ENCODE results near the gene SH3BGRL3.

The SH3BGRL3 gene

GRCh38 chr1:26278303-26278702 is 1.6 kb upstream of the SH3BGRL3 start:
- DNase-seq, result no peak

DNA sequence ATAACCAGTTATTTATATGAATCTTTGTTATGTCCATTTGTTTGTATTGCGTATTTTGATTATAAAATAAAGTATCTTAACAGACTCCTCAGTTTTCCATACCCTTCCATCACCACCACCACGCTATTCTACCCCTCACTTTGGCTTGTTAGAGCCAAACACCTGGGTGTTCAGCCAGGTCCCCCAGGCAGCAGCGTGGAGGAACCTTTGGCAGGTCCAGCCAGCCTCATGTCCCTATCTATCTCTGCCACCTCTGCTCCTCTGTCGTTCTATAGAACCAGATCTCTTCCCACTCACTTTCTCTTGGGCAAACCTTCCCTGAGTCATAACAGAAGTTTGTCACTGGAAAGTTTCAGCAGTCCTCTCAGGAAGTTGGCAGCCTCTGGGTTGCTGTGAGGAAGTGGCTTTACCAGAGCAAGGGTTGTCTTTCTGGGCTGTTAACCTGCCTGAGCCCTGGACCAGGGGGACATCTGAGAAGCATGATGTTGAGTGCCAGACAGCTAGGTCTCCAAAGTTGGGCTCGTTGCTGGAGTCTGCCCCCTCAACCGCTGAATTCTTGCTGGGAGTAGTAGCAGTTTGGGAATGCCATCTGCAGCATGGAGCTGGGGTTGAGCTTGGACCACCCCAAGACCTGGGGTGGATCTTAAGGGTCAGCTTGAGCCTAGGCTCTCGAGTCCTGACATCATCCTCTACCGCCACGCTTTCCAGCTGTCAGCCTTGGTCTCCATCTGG is 996 bp upstream of the SH3BGRL3 start:
- no peak for DNase-seq

GRCh38 chr1:26280333-26281042 is 602 bp downstream of the SH3BGRL3 start:
- no peak for DNase-seq

DNA sequence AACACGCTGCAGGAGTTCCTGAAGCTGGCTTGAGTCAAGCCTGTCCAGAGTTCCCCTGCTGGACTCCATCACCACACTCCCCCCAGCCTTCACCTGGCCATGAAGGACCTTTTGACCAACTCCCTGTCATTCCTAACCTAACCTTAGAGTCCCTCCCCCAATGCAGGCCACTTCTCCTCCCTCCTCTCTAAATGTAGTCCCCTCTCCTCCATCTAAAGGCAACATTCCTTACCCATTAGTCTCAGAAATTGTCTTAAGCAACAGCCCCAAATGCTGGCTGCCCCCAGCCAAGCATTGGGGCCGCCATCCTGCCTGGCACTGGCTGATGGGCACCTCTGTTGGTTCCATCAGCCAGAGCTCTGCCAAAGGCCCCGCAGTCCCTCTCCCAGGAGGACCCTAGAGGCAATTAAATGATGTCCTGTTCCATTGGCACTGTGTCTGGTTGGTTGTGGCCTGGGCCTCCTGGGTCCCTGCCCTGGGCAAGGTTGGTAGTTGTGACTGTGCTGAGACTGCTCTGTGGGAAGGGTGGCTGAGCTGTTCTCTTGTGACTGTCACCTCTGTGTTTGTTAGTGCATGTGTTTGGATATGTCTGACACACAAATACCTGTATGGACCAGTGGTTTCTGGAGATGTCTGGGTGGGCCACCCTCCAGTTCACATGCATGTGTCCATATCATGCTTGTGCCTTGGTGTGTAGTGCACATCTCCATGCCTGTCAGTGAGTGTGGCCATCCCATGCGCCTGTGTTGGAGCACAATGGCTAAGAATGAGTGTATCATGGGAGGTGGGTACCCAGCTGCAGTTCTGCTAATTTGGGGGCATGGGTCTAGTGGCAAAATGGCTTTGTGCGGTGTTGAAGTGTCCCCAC is 1.4 kb downstream of the SH3BGRL3 start:
- DNase-seq, result no peak

DNA sequence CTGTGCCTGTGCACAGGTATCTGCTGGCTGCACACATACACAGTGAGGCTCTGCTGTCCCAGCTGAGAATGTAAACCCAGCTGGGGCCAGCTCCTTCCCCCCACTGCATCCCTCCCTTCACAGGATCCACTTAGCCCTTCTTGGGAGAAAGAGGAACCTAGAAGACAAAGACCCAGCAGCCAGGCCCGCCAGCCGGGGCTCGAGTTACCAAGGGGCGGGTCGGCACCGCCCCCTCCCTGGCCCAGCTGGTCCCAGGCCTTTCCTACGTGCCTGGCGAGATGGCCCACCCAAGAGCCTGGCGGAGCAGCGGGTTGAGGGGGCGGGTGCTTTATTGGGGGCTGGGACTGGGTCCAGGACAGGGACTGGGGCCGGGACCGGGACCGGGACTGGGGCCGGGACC is 2.1 kb downstream of the SH3BGRL3 start:
- DNase-seq, result no peak

- DNase-seq, result no peak
These were observed 2.6 kb downstream of the SH3BGRL3 start for GRCh38 chr1:26282401-26282918.

GRCh38 chr1:26283279-26283853 is 3.5 kb downstream of the SH3BGRL3 start:
- no peak for DNase-seq

DNA sequence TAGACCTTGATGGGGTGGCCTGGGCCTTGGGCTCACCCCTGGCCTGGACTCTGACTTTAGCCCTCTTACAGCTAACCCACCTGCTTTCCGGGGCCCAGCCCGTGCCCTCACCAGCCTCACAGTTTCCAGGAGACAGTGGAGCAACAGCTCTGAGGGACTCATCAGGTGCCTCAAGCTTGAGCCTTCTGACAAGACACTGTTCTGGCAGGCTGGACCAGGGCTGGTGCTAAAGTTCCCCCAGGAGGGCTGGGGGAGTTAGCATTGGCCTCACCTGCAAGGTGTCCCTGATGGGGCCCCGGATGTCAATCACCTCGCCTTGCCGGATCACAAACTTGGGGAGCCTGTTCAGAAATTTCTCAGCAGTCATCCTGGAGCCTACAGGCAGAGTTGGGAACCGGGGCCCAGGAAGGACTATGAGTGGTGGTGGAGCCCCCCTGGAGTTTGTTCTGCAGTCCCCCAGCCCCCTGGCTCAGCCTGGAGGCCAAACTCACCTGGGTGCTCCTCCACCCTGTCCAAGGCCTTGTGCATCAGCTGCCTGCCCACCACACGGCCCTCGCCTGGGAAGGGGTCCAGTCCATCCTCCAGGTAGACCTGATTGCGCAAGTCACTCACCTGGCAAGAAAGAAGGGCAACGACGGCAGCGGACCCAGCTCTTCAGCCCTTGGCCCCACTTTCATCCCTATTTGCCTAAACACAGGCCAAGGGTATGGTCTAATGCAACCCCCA is 4.1 kb downstream of the SH3BGRL3 start:
- no peak for DNase-seq

DNA sequence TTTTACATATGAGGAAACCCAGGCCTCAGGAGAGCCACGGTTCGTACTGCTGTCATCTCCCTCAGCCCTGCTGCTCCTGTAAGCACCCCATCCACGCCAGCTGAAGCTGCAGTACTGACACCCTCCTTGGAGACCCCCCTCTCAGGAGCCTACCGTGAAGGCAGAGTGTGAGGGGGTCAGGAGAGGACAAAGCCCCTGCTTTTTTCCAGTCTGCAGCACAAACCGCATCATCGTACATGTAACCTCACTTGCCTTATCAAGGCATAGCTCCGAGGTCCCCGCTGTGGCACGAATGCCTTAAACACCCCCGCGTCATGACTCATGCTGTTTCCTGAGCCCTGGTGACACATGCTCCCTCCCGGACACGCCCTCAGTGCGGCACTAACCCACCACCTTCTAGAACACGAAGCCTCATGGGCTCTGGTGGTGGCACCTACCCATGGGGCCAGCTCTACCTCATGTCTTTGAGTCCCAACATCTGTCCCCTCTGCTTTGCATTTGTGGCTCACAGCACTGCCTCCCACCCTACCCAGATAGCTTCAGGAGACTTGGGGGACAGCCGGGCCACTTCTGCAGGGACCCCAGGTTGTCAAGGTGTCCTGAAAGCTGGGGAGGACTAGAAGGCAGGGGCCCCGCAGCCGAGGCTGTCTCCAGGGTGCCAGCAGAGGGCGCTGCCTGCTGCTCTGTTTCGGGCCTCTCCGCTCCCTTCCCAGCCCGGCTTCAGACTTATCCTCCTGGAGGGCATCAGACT is 4.9 kb downstream of the SH3BGRL3 start:
- DNase-seq, result peak; percentile 16 to 40

GRCh38 chr1:26285366-26286063 is 5.6 kb downstream of the SH3BGRL3 start:
- peak; percentile 57 to 60 for DNase-seq

DNA sequence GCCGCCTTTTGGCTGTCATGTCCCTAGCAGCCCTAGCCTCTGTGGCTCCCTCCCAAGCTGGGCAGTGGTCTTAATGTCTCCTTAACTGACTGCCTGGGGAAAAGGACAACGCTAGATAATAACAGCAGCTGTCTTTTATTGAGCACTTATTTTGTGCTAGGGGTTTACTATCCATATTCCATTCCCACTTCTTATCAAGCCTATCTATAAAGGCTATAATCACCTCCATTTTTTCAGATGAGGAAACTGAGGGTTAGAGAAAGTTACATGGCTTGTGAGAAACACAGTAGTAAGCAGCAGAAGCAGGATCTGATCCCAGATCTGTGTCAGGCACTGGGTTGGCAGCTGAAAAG is 6.2 kb downstream of the SH3BGRL3 start:
- DNase-seq, result no peak

GRCh38 chr1:26287033-26287711 is 7.3 kb downstream of the SH3BGRL3 start:
- no peak for DNase-seq

GRCh38 chr1:26287811-26288210 is 7.9 kb downstream of the SH3BGRL3 start:
- DNase-seq, result no peak

- no peak for DNase-seq
These were observed 8.5 kb downstream of the SH3BGRL3 start for GRCh38 chr1:26288311-26288941.

- no peak for DNase-seq
These were observed 9.5 kb downstream of the SH3BGRL3 start for GRCh38 chr1:26289158-26290059.

DNA sequence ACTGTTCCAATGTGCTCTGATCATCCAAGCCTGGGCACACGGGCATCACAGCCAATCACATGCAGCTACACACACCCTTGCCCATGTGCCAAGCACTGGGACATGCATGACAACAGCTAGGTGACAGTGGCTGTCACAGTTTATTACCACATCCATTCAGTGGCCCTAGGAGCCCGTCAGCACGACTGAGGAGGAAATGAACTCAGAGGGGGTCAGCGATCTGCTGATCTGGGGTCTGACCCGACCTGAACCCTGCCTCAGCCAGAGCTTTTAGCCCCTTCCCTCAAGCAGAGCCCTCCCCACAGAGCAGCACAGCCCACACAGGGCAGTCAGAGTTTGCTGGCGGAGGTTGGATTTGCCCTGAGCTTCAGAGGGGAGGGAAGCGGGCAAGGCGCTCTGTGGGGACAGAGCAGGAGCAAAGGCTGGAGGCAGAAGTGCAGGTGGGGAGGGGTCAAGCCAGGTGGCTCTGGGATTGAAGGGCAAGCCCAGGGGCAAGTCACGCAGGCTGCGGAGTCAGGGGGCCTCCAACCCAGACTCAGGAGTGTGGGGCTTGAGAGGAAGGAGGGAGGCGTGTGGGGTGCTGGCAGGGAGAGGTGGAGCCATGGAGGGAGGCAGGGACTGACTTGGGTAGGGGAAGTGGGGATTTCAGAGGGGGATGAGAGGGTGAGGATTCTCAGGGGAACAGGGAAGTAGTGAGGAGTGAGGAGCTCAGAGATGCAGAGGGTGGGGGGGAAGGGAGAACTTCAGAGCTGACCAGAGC is 10.4 kb downstream of the SH3BGRL3 start:
- DNase-seq, result no peak

GRCh38 chr1:26290882-26291261 is 11.0 kb downstream of the SH3BGRL3 start:
- DNase-seq, result no peak

- DNase-seq, result no peak
These were observed 11.5 kb downstream of the SH3BGRL3 start for GRCh38 chr1:26291433-26291832.
